Right lobe of liver (tissue), 6 donors: Measurements from ENCODE around the gene B4GALT6. TPM values are rescaled to one million over a fixed set of nuclear protein-coding genes. Genes with fewer than 3 reads are reported as not detected.

Experiments
- ATAC-seq, 4 donors: fragments of 200-7000 bp; cut with Tn5 transposase; one replicate each; pipeline ENCODE4 v1.9.1; 2020; ENCODE audit warnings: mild to moderate bottlenecking in 4 of 4, moderate library complexity in 4 of 4
- DNase-seq, 3 donors: peaks; one replicate each; pipeline ENCODE4 v3.0.0-alpha.2; 2020
- H3K27ac ChIP-seq, 3 donors: fragments of 200-600 bp; one replicate each; pipeline ENCODE4 v1.8.0; 2022
- H3K27me3 ChIP-seq, 2 donors: fragments of 200-600 bp; one replicate each; pipeline ENCODE4 v1.8.0; 2022
- H3K36me3 ChIP-seq, 4 donors: fragments of 200-600 bp; sonication (generic) in 1 of 4; one replicate each; pipeline versions ENCODE4 v1.5.1 to v1.8.0; 2017 to 2022; ENCODE audit warnings: control low read depth in 1 of 4
- H3K4me1 ChIP-seq, 4 donors: fragments of 200-600 bp; sonication (generic) in 1 of 4; one replicate each; pipeline versions ENCODE4 v1.5.1 to v1.8.0; 2017 to 2022; ENCODE audit warnings: control low read depth in 1 of 4
- H3K4me3 ChIP-seq, 3 donors: fragments of 200-600 bp; one replicate each; pipeline ENCODE4 v1.8.0; 2022
- H3K9me3 ChIP-seq, 4 donors: fragments of 200-600 bp; sonication (generic) in 1 of 4; one replicate each; pipeline versions ENCODE4 v1.5.1 to v1.8.0; 2017 to 2022; ENCODE audit warnings: control low read depth in 1 of 4
- POLR2A ChIP-seq: fragments of 450-650 bp; IDR thresholded peaks from one replicate; pipeline ENCODE4 v1.6.1; 2017; ENCODE audit warnings: antibody characterized with exemption, mild to moderate bottlenecking
- WGBS: methylation state at CpG from one replicate; pipeline ENCODE4 v1.1.6; 2018; ENCODE audit warnings: low coverage, low lambda C conversion rate; ENCODE audit not compliant: insufficient coverage; ENCODE audit errors: missing lambda C conversion rate; 5-methylcytosine and 5-hydroxymethylcytosine counted together
- intact Hi-C, 2 donors: fragments of 100-400 bp; cut with DNase I; formaldehyde crosslinking; loops; one replicate each; pipeline versions ENCODE4 v1.11.2 to v1.14.1; 2022
- total RNA-seq, 6 experiments: library from RNA; depleted of rRNA in 2 of 6; stranded (reverse); fragments of >200 nt in 2 of 6; fragmentation: NEBNext Ultra II Directional in 3 of 6; extraction: Animal tissue kit (Norgen Biotek cat#: 25700) in 3 of 6; gene quantifications; one replicate each; pipeline versions ENCODE4 v1.1.0 to v1.2.4, GENCODE V29; 2016 to 2023
- TF ChIP-seq, protein P1 (sequence below), 4 donors: fragments of 200-600 bp in 3 of 4; fragments of 450-650 bp in 1 of 4; IDR thresholded peaks; one replicate each; pipeline versions ENCODE4 v1.5.1 to v1.8.0; 2016 to 2022; ENCODE audit warnings: antibody characterized with exemption in 4 of 4, mild to moderate bottlenecking in 2 of 4
- donor health status: DM: no; HTN: yes; CAD: no.
- donor health status: DM: no; HTN: no; CAD: no.
- donor health status: DM: no; HTN: no; CAD: no.
- donor health status: DM: no; HTN: yes; CAD: no.
- donor health status: DM: no; HTN: yes; CAD: no.

The B4GALT6 gene
- total RNA-seq, 6 experiments from 2014 or later = 1.7 to 4.8 (median 2.0) TPM

DNA sequence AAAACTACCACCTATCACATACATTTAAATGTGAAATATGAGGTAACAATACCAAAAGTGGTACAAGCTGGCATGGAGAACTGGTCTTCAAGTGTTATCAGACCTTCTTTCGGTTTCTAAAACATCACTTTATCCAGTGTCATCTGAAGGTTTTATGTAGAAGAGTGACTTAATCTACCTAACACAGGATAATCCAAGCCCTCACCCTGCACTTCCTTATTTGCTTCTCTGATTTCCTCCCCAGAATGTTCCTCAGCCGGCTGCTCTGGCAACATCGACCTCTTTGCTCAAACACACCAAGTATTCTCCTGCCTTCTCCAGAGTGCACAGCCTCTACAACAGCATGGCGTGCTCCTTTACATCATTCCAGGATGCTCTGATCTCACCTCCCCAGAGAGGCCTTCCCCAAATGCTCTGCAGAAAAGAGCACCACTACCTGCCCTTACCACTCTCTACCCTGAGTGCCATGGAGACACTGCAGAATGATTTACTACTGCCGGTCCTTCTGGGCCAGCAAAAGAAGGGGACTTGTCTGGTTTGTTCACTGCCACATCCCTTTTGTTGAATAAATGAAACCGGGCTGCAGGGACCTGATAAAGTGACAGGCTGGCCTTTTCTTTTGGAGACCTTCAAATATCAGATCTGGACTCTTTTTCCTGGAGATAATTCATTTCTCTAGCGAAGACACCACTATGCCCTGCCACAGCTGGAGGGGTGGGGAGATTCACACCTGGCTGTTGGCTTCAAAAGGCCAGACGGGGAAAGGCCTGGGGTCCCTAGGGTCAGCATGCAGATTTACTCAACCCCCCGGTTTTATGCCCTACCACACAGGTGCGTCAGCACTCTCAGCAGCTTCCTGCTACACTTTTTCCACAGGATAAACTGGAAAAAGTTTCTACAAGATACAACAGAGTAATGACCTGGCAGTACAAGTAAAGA is 50.7 kb downstream of the B4GALT6 start:
- no peak overlapping the region for H3K4me3 ChIP-seq
- ATAC-seq (no peak), DNase-seq (no peak)
- H3K36me3 ChIP-seq = no peaks in the 10 kb centered on the region
- 68% methylated on average over 9 of the region's 10 CpGs for WGBS
- H3K27me3 ChIP-seq = no peaks in the 10 kb centered on the region
- no peak overlapping the region for H3K27ac ChIP-seq
- no peaks in the 10 kb centered on the region for H3K9me3 ChIP-seq
- no peaks in the 10 kb centered on the region for H3K4me1 ChIP-seq
- no peak for TF ChIP-seq POLR2A
- TF ChIP-seq, protein P1, sequence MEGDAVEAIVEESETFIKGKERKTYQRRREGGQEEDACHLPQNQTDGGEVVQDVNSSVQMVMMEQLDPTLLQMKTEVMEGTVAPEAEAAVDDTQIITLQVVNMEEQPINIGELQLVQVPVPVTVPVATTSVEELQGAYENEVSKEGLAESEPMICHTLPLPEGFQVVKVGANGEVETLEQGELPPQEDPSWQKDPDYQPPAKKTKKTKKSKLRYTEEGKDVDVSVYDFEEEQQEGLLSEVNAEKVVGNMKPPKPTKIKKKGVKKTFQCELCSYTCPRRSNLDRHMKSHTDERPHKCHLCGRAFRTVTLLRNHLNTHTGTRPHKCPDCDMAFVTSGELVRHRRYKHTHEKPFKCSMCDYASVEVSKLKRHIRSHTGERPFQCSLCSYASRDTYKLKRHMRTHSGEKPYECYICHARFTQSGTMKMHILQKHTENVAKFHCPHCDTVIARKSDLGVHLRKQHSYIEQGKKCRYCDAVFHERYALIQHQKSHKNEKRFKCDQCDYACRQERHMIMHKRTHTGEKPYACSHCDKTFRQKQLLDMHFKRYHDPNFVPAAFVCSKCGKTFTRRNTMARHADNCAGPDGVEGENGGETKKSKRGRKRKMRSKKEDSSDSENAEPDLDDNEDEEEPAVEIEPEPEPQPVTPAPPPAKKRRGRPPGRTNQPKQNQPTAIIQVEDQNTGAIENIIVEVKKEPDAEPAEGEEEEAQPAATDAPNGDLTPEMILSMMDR (IDR thresholded peaks at IDR 0.05) = no peak
- intact Hi-C loops = no loop called here

DNA sequence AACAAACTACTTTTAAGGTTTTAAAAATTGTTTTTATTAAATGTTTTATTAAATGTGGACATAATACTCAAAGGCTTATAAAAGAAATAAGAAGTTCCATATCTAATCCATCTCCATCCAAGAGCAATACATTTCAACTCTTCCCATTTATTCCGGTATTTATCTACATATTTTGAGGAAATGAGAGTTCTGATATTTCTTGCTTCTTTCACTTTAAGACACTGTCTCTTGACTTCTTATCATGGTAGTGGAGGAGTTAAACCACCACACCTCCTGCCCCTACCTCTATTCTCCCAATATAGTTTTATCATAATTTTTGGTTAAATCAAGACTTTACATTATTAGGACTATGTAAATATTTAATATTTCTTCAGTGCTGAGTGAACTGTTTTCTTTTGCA is 52.0 kb downstream of the B4GALT6 start:
- H3K4me3 ChIP-seq = no peak overlapping the region
- no peak for TF ChIP-seq POLR2A
- TF ChIP-seq, protein P1 (IDR thresholded peaks at IDR 0.05) = no peak
- intact Hi-C loops = no loop called here
- no peaks in the 10 kb centered on the region for H3K4me1 ChIP-seq
- no peak overlapping the region for H3K27ac ChIP-seq
- no peaks in the 10 kb centered on the region for H3K36me3 ChIP-seq
- no peak for DNase-seq
- H3K27me3 ChIP-seq = no peaks in the 10 kb centered on the region
- ATAC-seq = no peak
- 54% methylated on average over 1 of the region's 1 CpG for WGBS
- no peaks in the 10 kb centered on the region for H3K9me3 ChIP-seq

DNA sequence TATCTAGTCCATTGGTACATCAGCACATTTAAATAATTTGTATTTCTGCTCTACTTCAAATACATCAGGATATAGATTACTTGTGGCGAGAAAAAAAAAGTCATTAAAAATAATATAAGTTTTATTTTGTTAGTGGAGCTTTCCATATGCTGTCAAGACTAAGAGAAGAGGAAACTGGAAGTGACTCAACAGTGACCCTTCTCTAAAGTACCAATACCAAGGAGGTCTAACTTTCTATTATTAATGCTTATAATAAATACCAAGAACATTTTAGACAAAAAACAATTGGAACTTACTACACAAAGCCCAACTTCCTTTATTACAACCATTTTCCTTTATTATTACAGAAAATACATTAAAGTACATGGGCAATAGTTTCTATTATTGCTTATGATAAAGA is 52.9 kb downstream of the B4GALT6 start:
- WGBS = 89% methylated on average over 1 of the region's 1 CpG
- H3K4me3 ChIP-seq = no peak overlapping the region
- no peaks in the 10 kb centered on the region for H3K4me1 ChIP-seq
- DNase-seq (no peak), ATAC-seq (no peak)
- H3K36me3 ChIP-seq = no peaks in the 10 kb centered on the region
- no peak for TF ChIP-seq POLR2A
- TF ChIP-seq, protein P1 (IDR thresholded peaks at IDR 0.05) = no peak
- no peaks in the 10 kb centered on the region for H3K9me3 ChIP-seq
- intact Hi-C loops = no loop called here
- no peak overlapping the region for H3K27ac ChIP-seq
- H3K27me3 ChIP-seq = no peaks in the 10 kb centered on the region

- no peaks in the 10 kb centered on the region for H3K9me3 ChIP-seq
- WGBS = 86% methylated on average over 4 of the region's 4 CpGs
- no peaks in the 10 kb centered on the region for H3K4me1 ChIP-seq
- H3K4me3 ChIP-seq = no peak overlapping the region
- no peaks in the 10 kb centered on the region for H3K27me3 ChIP-seq
- DNase-seq (no peak), ATAC-seq (no peak)
- no peaks in the 10 kb centered on the region for H3K36me3 ChIP-seq
- intact Hi-C loops = no loop called here
- TF ChIP-seq, protein P1 (IDR thresholded peaks at IDR 0.05) = no peak
- TF ChIP-seq POLR2A = no peak
- H3K27ac ChIP-seq = no peak overlapping the region
Observed at GRCh38 chr18:31630549-31630948, 53.8 kb downstream of the B4GALT6 start.
